HepG2 (cell line): ENCODE results near the gene ASH1L. TPM values are rescaled to one million over a fixed set of nuclear protein-coding genes. Genes with fewer than 3 reads are reported as not detected.

Experiments
- ATAC-seq: fragments of 200-7000 bp; cut with Tn5 transposase; 3 replicates; pipeline ENCODE4 v1.9.1; 2020; ENCODE audit warnings: mild to moderate bottlenecking, moderate library complexity
- BruUV-seq: library from RNA; stranded (reverse); fragments of 400-500 nt; replicated peaks from 2 replicates; lab custom pipeline; 2021; lab: Mats Ljungman, UMichigan
- CTCF ChIA-PET: fragments of 300-600 bp; formaldehyde crosslinking; extraction: SDS; loops from one replicate; lab custom pipeline; 2021; ENCODE audit warnings: low total read pairs, inconsistent platforms, low intra/inter-chr PET ratio; lab: Yijun Ruan, JAX
- POLR2A ChIA-PET: fragments of 350-600 bp; sonication (Branson Sonifier 250); formaldehyde crosslinking; loops from one replicate; lab custom pipeline; 2020; ENCODE audit warnings: antibody characterized with exemption, inconsistent platforms; lab: Yijun Ruan, JAX
- DNase-seq: peaks from one replicate; pipeline ENCODE4 v3.0.0-alpha.2; 2015; ENCODE audit warnings: low spot score
- FAIRE-seq: peaks from 3 replicates; lab custom pipeline; 2011; peaks lifted over from hg19 to GRCh38; lab: Jason Lieb, UNC
- H2AFZ ChIP-seq: one replicate; pipeline ENCODE4 v1.6.1; 2011; ENCODE audit warnings: low read length, inconsistent platforms
- H3K27ac ChIP-seq: fragments of 300-600 bp; 3 replicates; pipeline ENCODE4 v1.8.0; 2011; ENCODE audit warnings: mixed run types, mild to moderate bottlenecking, mixed read lengths, low read length, inconsistent platforms; ENCODE audit not compliant: insufficient read depth; ENCODE audit errors: extremely low read length
- H3K27me3 ChIP-seq, 2 experiments: fragments of 200-600 bp in 1 of 2; 2 replicates in 1 of 2; 3 replicates in 1 of 2; pipeline versions ENCODE4 v1.6.0 to v1.8.0; 2011; ENCODE audit warnings: low read length in 2 of 2, mild to moderate bottlenecking in 2 of 2, moderate library complexity in 2 of 2, inconsistent platforms in 1 of 2; ENCODE audit not compliant: insufficient read depth in 2 of 2, control insufficient read depth in 1 of 2
- H3K36me3 ChIP-seq, 2 experiments: fragments of 200-600 bp in 1 of 2; replicated peaks in 1 of 2; 2 replicates in 1 of 2; 3 replicates in 1 of 2; pipeline versions ENCODE4 v1.5.1 to v1.8.0; 2011; ENCODE audit warnings: low read length in 2 of 2, inconsistent platforms in 1 of 2; ENCODE audit not compliant: insufficient read depth in 2 of 2, control insufficient read depth in 1 of 2
- H3K4me1 ChIP-seq: 2 replicates; pipeline ENCODE4 v1.5.1; 2012; ENCODE audit warnings: low read length, inconsistent platforms; ENCODE audit not compliant: insufficient read depth
- H3K4me2 ChIP-seq: 2 replicates; pipeline ENCODE4 v1.6.0; 2011; ENCODE audit warnings: low read depth, low read length, inconsistent platforms
- H3K4me3 ChIP-seq, 3 experiments: fragments of 200-600 bp in 1 of 3; sonication (generic), shearing (Covaris generic) in 1 of 3; replicated peaks in 1 of 3; 2 replicates each; pipeline ENCODE4 v1.5.1; 2011 to 2016; ENCODE audit warnings: low read length in 3 of 3, inconsistent platforms in 2 of 3, low read depth in 2 of 3, mild to moderate bottlenecking in 2 of 3, control low read depth in 1 of 3, mixed read lengths in 1 of 3; ENCODE audit not compliant: insufficient read depth in 1 of 3
- H3K79me2 ChIP-seq: one replicate; pipeline ENCODE4 v1.6.1; 2011; ENCODE audit warnings: low read length, inconsistent platforms; ENCODE audit not compliant: insufficient read depth
- H3K9ac ChIP-seq: 2 replicates; pipeline ENCODE4 v1.6.0; 2011; ENCODE audit warnings: mild to moderate bottlenecking, low read depth, low read length, inconsistent platforms; ENCODE audit not compliant: insufficient read depth
- H3K9me3 ChIP-seq: 2 replicates; pipeline ENCODE4 v1.5.1; 2012; ENCODE audit warnings: mild to moderate bottlenecking, low read length
- H4K20me1 ChIP-seq: 2 replicates; pipeline ENCODE4 v1.6.0; 2011; ENCODE audit warnings: inconsistent platforms, mild to moderate bottlenecking, low read length, moderate library complexity; ENCODE audit not compliant: insufficient read depth
- CCDC6 ChIP-seq: sonication (generic); formaldehyde crosslinking; IDR thresholded peaks from 2 replicates; pipeline ENCODE4 v1.8.1; 2022; ENCODE audit warnings: mild to moderate bottlenecking, missing genetic modification reagents, moderate library complexity
- CHD2 ChIP-seq: IDR thresholded peaks from 2 replicates; pipeline ENCODE4 v1.6.1; 2011; ENCODE audit warnings: low read depth, low read length, improper control_type of control experiment
- FOXA3 ChIP-seq: IDR thresholded peaks from 2 replicates; pipeline ENCODE4 v1.6.1; 2016; ENCODE audit warnings: missing genetic modification reagents, missing compliant biosample characterization
- GATAD2A ChIP-seq: IDR thresholded peaks from 2 replicates; pipeline ENCODE4 v1.6.1; 2016
- HCFC1 ChIP-seq: fragments of 150-350 bp; IDR thresholded peaks from 2 replicates; pipeline ENCODE4 v1.6.1; 2014; ENCODE audit warnings: low read depth, low read length
- HOMEZ ChIP-seq: IDR thresholded peaks from 2 replicates; pipeline ENCODE4 v1.6.1; 2016; ENCODE audit warnings: low read depth
- RORA ChIP-seq: sonication (generic); formaldehyde crosslinking; IDR thresholded peaks from 2 replicates; pipeline ENCODE4 v1.5.0; 2020; ENCODE audit warnings: mild to moderate bottlenecking, missing genetic modification reagents, moderate library complexity
- ZNF263 ChIP-seq: sonication (generic); formaldehyde crosslinking; IDR thresholded peaks from 2 replicates; pipeline ENCODE4 v1.4.0; 2020; ENCODE audit warnings: missing genetic modification reagents
- whole genome bisulfite sequencing: methylation state at CpG from one replicate; pipeline ENCODE4 v1.1.6; 2017; ENCODE audit warnings: low lambda C conversion rate; 5-methylcytosine and 5-hydroxymethylcytosine counted together
- in situ Hi-C: cut with HindIII; loops from 2 replicates; pipeline ENCODE4 v1.10.0; 2017; ENCODE audit warnings: low pct_unique_long_range_greater_than_20kb; ENCODE audit not compliant: extremely low pct_ligation_motif_present
- intact Hi-C: fragments of 100-400 bp; cut with micrococcal nuclease; formaldehyde crosslinking; loops from one replicate; pipeline ENCODE4 v1.10.0; 2022; ENCODE audit not compliant: unreplicated experiment
- polyA plus RNA-seq, 8 experiments: library from polyadenylated mRNA; depleted of rRNA in 3 of 8; stranded (reverse) in 7 of 8; unstranded in 1 of 8; fragments of >200 nt; fragmentation: Illumina TruSeq in 4 of 8; extraction: Trizol in 4 of 8; gene quantifications; 2 replicates each; pipeline versions ENCODE4 v1.2.1 to v1.2.3, GENCODE V29; 2011 to 2016; ENCODE audit warnings: low read depth in 4 of 8, missing spikeins in 1 of 8, mixed read lengths in 1 of 8; ENCODE audit not compliant: insufficient read depth in 1 of 8
- total RNA-seq, 5 experiments: library from RNA; depleted of rRNA; stranded (reverse); fragments of >200 nt; fragmentation: Illumina TruSeq; extraction: Trizol; gene quantifications; 2 replicates each; pipeline ENCODE4 v1.2.3, GENCODE V29; 2016; ENCODE audit warnings: low read depth in 1 of 5
- TF ChIP-seq, protein P1 (sequence below): IDR thresholded peaks from 2 replicates; pipeline ENCODE4 v1.6.1; 2016; ENCODE audit warnings: mild to moderate bottlenecking
- TF ChIP-seq, protein P2 (sequence below): sonication (generic); formaldehyde crosslinking; IDR thresholded peaks from 2 replicates; pipeline ENCODE4 v1.4.0; 2020; ENCODE audit warnings: missing genetic modification reagents, borderline replicate concordance
- TF ChIP-seq, protein P3 (sequence below): IDR thresholded peaks from 2 replicates; pipeline ENCODE4 v1.6.1; 2016; ENCODE audit warnings: mild to moderate bottlenecking, missing biosample characterization, missing genetic modification reagents

The ASH1L gene
- total and polyA plus RNA-seq, 2 of the 13 experiments (the other 11 are each of a cell fraction or from before 2014, with no cell fraction given): 10.2 to 15.3 TPM

GRCh38 chr1:155463865-155464650, 98.5 kb downstream of the ASH1L start (continued):
- no peak for TF ChIP-seq CCDC6 (CRISPR knock-in tag)
- TF ChIP-seq CHD2: no peak
- TF ChIP-seq FOXA3 (CRISPR knock-in tag): no peak
- TF ChIP-seq, all 625 proteins: peak for 0

GRCh38 chr1:155458111-155458510, 104.5 kb downstream of the ASH1L start:
- CTCF ChIA-PET: no interaction called here
- POLR2A ChIA-PET: no interaction called here
- BruUV-seq: no TSS peak
- no peak overlapping the region for H3K4me2 ChIP-seq
- H3K4me1 ChIP-seq: peaks cover 28% of the 10 kb centered on the region
- FAIRE-seq (no peak), ATAC-seq (peak; percentile 49; the same call in 1 of the 3 replicates), DNase-seq (peak; percentile 60)
- intact Hi-C loops: loop anchor here (10.0 kb wide), 1 partner anchor 47 kb away; no protein-coding TSS in a partner anchor
- no peak overlapping the region for H3K9ac ChIP-seq
- H3K4me3 ChIP-seq: no peak overlapping the region
- H3K79me2 ChIP-seq: no peaks in the 10 kb centered on the region
- in situ Hi-C loops: no loop called here
- H2AFZ ChIP-seq: no peak overlapping the region
- peaks cover 2 to 18% of the 10 kb centered on the region in 2 experiments; a peak in 2 of 5 replicates for H3K36me3 ChIP-seq
- 82% methylated on average over 4 of the region's 4 CpGs for WGBS
- H3K9me3 ChIP-seq: no peaks in the 10 kb centered on the region
- H3K27ac ChIP-seq: peak overlapping the region; percentile 46
- H3K27me3 ChIP-seq: no peaks in the 10 kb centered on the region
- H4K20me1 ChIP-seq: 0 out of 2 replicates have a peak, but pooled peaks cover 5% of the 10 kb centered on the region
- TF ChIP-seq GATAD2A (CRISPR knock-in tag) (0 out of 2 replicates have a peak, but pooled peaks have one; percentile 30), RORA (no peak), HOMEZ (CRISPR knock-in tag) (peak; percentile 76; the same call in 1 of the 2 replicates), FOXA3 (CRISPR knock-in tag) (peak; percentile 79), ZNF263 (no peak), HCFC1 (no peak)
- TF ChIP-seq, protein P1, sequence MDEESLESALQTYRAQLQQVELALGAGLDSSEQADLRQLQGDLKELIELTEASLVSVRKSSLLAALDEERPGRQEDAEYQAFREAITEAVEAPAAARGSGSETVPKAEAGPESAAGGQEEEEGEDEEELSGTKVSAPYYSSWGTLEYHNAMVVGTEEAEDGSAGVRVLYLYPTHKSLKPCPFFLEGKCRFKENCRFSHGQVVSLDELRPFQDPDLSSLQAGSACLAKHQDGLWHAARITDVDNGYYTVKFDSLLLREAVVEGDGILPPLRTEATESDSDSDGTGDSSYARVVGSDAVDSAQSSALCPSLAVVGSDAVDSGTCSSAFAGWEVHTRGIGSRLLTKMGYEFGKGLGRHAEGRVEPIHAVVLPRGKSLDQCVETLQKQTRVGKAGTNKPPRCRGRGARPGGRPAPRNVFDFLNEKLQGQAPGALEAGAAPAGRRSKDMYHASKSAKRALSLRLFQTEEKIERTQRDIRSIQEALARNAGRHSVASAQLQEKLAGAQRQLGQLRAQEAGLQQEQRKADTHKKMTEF (CRISPR knock-in tag): no peak
- TF ChIP-seq, protein P2, sequence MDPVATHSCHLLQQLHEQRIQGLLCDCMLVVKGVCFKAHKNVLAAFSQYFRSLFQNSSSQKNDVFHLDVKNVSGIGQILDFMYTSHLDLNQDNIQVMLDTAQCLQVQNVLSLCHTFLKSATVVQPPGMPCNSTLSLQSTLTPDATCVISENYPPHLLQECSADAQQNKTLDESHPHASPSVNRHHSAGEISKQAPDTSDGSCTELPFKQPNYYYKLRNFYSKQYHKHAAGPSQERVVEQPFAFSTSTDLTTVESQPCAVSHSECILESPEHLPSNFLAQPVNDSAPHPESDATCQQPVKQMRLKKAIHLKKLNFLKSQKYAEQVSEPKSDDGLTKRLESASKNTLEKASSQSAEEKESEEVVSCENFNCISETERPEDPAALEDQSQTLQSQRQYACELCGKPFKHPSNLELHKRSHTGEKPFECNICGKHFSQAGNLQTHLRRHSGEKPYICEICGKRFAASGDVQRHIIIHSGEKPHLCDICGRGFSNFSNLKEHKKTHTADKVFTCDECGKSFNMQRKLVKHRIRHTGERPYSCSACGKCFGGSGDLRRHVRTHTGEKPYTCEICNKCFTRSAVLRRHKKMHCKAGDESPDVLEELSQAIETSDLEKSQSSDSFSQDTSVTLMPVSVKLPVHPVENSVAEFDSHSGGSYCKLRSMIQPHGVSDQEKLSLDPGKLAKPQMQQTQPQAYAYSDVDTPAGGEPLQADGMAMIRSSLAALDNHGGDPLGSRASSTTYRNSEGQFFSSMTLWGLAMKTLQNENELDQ (CRISPR knock-in tag): no peak
- TF ChIP-seq, protein P3, sequence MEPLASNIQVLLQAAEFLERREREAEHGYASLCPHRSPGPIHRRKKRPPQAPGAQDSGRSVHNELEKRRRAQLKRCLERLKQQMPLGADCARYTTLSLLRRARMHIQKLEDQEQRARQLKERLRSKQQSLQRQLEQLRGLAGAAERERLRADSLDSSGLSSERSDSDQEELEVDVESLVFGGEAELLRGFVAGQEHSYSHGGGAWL (CRISPR knock-in tag): no peak
